Amniotic stem cell (primary cell): ENCODE results near the gene TTC27.
"Not testable (repeated sequence)": the region's sequence is repeated elsewhere in the genome, so short reads cannot be mapped to it uniquely, and the experiment has no call there.

ENCODE experiments used
- DNase-seq: peaks from one replicate; lab custom pipeline; 2025; lab: John Stamatoyannopoulos, UW

The TTC27 gene

GRCh38 chr2:32719933-32720716, 92.3 kb downstream of the TTC27 start:
- no peak for DNase-seq

GRCh38 chr2:32720771-32721170, 92.9 kb downstream of the TTC27 start:
- DNase-seq, result no peak

- no peak for DNase-seq
These were observed 93.5 kb downstream of the TTC27 start for GRCh38 chr2:32721376-32721775.

- no peak for DNase-seq
These were observed 95.7 kb downstream of the TTC27 start for GRCh38 chr2:32723467-32724079.

GRCh38 chr2:32726678-32727077, 98.8 kb downstream of the TTC27 start:
- DNase-seq, result not testable (repeated sequence)

- DNase-seq, result no peak
These were observed 99.3 kb downstream of the TTC27 start for GRCh38 chr2:32727157-32727556.

GRCh38 chr2:32730958-32731357, 103.1 kb downstream of the TTC27 start:
- not testable (repeated sequence) for DNase-seq

GRCh38 chr2:32732120-32732519, 104.3 kb downstream of the TTC27 start:
- no peak for DNase-seq

- no peak for DNase-seq
These were observed 105.1 kb downstream of the TTC27 start for GRCh38 chr2:32732912-32733472.

GRCh38 chr2:32735348-32735747, 107.5 kb downstream of the TTC27 start:
- no peak for DNase-seq

GRCh38 chr2:32738939-32739338, 111.1 kb downstream of the TTC27 start:
- no peak for DNase-seq

- no peak for DNase-seq
These were observed 111.8 kb downstream of the TTC27 start for GRCh38 chr2:32739664-32740063.

GRCh38 chr2:32741575-32741974, 113.7 kb downstream of the TTC27 start:
- DNase-seq, result no peak

GRCh38 chr2:32742376-32742775, 114.5 kb downstream of the TTC27 start:
- DNase-seq, result no peak

GRCh38 chr2:32743480-32744236, 115.8 kb downstream of the TTC27 start:
- DNase-seq, result no peak

GRCh38 chr2:32745191-32745590, 117.3 kb downstream of the TTC27 start:
- DNase-seq, result peak; percentile 51

- no peak for DNase-seq
These were observed 117.8 kb downstream of the TTC27 start for GRCh38 chr2:32745675-32746074.

GRCh38 chr2:32746669-32747068, 118.8 kb downstream of the TTC27 start:
- DNase-seq, result no peak

GRCh38 chr2:32748158-32748557, 120.3 kb downstream of the TTC27 start:
- no peak for DNase-seq

- no peak for DNase-seq
These were observed 123.0 kb downstream of the TTC27 start for GRCh38 chr2:32750880-32751279.

GRCh38 chr2:32752205-32752604, 124.4 kb downstream of the TTC27 start:
- DNase-seq, result no peak

- DNase-seq, result no peak
These were observed 125.1 kb downstream of the TTC27 start for GRCh38 chr2:32752952-32753351.

- DNase-seq, result not testable (repeated sequence)
These were observed 126.8 kb downstream of the TTC27 start for GRCh38 chr2:32754676-32755075.
